HG03342 (cell line): ENCODE measurements around the gene CFL1.
"Not testable (repeated sequence)": the region's sequence is repeated elsewhere in the genome, so short reads cannot be mapped to it uniquely, and the experiment has no call there.

Experiments used
- ATAC-seq: cut with Tn5 transposase; IDR thresholded peaks from one replicate; pipeline ENCODE4 v1.9.1; 2021; ENCODE audit warnings: mild to moderate bottlenecking, moderate library complexity; ENCODE audit not compliant: unreplicated experiment

Gene CFL1

DNA sequence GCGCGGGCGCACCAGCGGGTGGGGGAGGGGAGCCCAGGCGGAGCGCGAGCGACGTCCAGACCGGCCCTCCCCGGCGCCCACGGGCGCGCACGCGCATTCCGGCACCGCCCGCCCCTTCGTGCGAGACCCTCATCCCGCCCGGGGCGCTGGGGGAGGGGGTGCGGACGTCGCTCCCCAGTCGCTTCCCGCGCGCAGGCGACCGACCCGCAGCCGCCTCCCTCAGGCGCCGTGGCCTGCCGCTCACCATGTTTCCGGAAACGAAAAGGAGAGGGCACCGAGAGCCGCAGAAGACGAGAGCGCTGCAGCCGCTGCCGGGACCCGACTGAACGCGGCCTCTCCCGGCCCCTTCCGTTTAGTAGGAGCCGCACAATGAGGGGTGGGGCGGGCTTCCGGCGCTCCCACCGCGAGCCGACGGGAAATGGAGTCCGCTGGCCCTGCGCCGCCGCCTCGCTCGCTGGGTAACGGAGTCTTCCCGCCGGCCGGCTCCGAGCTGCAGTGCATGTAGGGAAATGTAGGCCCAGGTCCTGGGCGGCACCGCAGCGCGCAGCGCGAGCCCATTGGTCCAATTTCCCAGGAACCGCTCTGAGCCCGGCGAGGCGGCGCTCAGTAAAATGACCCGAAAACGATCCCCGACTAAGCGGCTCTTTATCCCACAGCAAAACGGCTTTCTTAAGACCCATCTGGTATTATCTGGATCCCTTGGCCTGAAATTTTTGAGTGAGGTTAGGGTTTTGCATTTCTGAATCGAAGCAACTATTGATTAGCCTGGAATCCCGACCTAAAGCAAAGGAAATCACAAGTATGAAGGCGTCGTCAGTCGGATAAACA lies at the start of gene CFL1:
TSS of gene CFL1 (minus strand) at position 328 of the 828 bp plus-strand sequence. CDS start at position 247, 81 bp downstream.
- peak; percentile 43 for ATAC-seq

DNA sequence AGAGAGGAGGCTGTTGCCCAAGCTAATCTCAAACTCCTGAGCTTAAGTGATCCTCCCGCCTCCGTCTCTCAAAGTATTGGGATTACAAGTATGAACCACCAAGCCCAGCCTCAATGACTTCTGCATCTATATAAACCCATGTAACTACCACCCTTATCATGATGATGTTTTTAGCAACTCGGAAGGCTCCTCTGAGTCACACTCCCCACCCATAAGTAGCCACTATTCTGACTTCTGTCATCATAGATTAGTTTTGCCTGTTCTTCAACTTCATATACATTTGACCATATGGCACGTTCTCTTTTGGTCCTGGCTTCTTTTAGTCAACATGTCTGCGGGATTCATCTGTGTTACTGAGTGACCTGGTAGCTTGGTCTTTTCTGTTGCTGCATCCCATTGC lies 48.6 kb upstream of the CFL1 start:
- no peak for ATAC-seq

DNA sequence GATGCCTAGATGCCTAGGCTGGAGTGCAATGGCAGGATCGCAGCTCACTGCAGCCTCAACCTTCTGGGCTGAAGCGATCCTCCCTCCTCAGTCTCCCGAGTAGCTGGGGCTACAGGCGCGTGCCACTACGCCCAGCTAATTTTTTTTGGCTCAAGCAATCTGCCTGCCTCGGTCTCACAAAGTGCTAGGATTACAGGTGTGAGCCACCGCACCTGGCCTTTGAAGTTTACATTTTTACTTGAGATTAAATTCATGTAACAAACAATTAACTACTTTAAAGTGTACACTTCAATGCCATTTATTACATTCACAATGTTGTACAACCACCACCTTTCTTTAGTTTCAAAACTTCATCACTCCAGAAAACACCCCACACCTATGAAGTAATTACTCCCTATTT lies 45.7 kb upstream of the CFL1 start:
- ATAC-seq: no peak

DNA sequence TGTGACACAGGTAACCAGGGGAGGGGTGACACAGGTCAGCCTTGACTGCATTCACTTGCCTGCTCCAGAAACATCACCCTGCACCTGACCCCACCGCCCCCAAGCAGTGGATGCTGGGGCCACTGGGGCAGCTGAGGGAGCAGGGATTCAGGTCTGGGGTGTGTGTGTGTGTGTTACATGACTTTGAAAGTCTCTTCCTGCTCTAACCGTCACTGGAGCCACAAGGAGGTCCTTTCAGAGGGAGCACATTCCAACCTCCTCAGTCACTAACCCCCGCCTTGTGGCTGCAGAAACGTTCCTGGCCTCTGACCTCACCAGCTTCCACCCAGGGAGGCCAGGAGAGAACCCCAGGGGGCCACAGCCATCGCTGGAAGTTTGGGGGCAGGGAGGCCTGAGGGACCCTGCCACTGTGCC lies 45.1 kb upstream of the CFL1 start:
- no peak for ATAC-seq

DNA sequence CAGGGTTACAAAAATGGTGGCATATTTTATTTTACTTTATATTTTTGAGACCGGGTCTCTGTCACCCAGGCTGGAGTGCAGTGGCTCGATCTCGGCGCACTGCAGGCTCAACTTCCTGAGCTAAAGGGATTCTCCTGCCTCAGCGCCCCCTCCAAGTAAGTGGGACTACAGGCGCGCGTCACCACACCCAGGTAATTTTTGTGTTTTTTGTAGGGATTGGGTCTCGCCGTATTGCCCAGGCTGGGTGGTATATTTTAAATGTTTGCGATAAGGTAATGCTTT lies 42.9 kb upstream of the CFL1 start:
- ATAC-seq: no peak

DNA sequence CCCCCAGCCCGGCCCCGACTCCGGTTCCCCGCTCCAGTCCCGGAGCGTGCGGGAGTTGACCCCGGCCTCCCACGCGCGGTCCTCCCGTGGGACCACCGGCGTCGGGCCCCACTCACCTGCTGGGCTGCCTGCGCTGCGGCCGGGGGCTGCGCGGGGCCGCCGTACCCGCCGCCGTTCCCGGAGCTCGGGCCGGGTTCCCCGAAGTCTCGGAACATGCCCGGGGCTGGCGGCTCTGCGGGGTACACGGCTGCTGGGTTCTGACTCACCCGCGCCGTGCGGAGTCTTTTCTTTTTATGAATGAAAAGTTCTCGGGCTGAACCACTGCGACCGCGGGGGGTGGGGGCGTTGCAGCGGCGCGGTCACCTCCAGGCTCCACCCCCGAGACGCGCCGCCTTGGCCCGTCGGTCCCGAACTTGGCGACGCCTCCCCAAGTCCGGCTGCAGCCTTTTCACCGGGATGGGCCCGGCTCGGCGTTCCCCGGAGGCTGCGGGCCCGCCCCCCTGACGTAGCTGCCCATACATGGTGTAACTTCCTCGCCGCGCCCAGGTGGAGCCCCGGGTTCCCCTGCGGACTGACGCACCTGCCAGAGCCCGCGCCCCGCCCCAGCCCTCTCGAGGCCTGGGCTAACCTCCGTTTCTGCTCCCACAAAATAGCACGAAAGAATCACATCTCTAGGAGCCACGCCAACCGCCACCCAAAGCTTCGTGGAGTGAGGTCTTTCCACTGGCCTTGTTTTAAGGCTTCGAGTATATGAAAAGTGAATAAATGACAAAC lies 42.3 kb upstream of the CFL1 start, which contains the start of gene FOSL1:
TSS of gene FOSL1 (minus strand) at position 264 of the 774 bp plus-strand sequence. CDS start at position 215, 49 bp downstream.
- ATAC-seq: peak; percentile 79

DNA sequence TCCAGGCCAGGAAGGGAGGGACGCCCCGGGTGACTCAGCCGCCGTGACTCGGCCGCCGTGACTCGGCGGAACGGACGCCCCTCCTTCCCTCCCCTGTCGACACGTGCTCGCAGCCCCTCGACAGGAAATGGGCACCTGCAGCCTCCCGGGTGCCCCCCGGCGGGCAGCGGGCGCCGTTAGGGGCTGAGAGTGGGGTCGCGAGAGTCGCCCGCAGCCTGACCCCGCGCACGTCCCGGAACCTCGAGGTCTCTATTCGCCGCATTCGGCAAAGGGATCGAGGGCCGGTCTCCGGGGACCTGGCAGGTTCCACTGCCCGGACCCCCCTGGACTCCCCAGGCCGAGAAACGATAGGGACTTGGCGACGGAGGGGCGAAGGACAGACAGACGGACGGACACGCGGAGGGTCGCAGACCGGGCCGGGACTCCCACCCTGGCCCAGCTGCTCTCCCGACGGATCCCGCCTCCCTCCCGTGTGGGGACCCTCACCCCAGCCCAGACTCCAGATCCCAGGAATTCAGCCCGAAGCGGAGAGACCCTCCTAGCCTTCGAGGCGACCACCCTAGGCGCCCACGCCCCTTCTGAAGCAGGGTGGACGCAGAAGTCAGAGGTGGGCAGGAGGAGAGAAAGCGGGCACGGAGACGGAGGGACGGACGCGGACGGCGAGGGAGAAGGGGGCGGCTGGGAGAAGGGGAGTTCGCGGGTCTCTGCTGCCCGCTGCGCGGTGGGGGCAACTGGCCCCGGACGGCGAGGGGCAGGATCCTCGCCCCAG lies 41.6 kb upstream of the CFL1 start:
- ATAC-seq: peak; percentile 3

DNA sequence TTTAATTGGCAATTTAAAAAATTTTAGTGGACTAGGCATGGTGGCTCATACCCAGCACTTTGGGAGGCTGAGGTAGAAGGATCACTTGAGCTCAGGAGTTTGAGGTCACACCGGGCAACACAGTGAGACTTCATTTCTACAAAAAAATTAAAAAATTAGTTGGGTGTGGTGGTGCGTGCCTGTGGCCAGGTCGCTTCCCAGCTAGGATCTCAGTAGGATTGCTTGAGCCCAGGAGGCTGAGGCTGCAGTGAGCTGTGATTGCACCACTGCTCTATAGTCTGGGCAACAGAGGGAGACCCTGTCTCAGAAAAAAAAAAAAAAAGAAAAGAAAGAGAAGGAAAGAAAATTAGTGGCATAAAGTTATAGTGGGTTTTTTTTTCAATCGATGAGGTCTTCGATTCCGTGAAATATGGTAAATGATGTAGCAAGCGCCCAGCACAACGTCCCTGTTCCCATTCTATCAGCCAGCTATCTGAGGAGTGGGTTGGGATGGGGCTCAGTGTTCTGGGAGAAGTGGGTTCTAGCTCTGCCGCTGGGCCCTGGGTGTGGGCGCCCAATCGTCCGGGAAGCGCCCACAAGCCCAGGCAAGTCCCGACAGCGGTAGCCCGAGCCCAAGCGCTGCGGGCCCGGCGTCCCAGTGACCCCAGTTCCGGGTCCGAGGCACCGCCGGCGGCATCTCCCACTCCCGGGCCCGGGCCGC lies 40.8 kb upstream of the CFL1 start:
- ATAC-seq: no peak

DNA sequence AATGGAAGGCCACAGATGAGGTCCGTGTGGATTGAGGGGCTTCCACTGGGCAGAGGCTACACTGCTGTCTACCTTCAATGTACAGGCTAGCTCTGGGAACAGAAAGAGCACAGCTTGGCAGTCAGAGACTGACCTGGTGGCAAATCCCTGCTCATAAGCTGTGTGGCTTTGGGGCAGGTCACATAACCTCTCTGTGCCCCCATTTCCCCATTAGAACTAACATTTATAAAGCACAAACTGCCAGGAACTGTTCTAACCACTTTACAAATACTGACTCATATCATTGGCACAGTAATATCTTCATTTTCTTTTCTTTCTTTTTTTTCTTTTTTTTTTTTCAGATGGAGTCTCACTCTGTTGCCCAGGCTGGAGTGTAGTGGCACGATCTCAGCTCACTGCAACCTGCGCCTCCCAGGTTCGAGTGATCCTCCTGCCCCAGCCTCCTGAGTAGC lies 39.1 kb upstream of the CFL1 start:
- ATAC-seq: no peak

DNA sequence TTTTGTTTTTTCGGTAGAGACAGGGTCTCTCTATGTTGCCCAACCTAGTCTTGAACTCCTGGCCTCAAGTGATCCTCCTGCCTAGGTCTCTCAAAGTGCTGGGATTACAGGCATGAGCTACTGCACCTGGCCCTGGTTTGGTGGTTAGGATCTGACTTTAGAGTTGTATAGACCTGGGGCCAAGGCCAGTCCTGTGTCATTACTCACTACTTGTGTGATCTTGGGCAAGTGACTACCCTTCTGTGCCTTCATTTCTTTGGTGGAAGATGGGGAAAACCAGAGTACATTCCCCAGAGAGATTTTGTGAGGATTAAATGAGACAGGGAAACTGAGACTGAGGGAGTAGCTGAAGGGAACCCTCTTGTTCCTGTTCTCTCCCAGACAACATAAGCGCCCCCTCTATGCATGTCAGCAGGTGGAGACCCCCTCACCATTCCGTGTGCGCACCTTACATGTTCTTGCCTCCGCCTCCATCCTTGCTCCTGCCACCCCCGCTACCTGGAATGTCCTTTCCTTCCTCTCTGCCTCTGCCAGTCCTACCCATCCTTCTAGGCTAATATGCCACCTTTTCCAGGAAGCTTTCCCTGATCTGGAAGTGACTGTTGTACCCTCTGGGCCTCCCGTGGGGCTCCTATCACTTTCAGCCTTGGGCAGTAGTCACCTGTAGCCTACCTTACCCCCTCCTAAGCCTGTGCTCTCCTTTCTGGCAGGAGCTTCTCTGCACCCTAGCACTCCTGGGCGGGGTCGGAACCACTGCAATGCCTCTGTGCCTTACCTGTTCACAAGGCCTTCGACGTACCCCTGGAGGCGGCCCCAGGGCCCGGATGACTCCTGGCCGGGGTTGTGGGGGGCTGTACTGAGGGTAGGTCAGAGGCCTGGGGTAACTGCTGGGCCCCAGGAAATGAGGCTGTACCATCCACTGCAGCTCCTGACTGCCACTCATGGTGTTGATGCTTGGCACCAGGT lies 38.3 kb upstream of the CFL1 start:
- ATAC-seq: no peak

DNA sequence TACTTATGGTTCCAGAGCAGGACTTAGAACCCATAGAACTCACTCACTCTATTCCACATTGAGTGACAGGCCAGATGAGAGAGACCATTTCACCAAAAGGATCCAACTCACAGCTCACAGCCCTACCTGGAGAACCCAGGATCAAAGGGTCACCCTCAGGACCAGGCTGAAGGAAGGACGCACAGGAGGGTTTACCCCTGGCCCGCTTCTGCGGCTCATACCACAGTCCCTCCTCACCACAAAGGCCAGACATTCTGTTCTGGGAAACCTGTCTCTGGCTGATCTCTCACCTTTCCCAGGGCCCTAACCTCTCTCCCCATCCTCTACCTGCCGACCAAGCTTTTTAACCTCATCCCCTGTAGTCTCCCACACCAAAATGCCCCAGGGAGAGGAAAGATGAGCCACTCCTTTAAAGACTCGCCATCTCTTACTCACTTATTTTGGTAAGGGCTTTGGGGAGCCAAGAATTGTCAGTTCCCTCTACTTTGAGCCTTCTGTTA lies 37.6 kb upstream of the CFL1 start:
- ATAC-seq: no peak

DNA sequence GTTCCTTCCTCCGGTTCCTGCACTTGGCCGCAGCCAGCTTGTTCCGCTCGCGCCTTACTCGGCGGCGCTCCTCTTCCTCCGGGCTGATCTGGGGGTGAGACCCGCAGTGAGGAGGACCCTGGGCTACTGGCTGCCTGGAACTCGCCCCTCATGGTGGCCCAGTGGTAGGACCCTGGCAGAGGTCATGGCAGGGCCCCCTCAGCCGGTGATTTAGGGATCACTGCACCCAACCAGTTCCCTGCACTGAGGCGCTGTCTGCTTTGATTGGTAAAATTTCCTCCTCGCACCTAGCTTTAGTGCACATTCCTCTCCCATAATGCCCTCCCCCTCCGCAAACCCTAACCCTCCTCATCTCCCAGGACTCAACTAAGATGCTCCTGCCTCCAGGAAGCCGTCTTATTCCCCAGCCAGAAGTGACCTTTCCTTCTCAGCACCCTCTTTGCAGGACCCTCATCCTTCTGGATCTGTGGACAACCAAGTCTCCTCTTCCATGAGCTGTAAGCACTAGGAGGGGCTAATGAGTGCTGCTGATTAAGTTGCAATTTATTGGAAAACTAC lies 36.1 kb upstream of the CFL1 start:
- ATAC-seq: no peak

DNA sequence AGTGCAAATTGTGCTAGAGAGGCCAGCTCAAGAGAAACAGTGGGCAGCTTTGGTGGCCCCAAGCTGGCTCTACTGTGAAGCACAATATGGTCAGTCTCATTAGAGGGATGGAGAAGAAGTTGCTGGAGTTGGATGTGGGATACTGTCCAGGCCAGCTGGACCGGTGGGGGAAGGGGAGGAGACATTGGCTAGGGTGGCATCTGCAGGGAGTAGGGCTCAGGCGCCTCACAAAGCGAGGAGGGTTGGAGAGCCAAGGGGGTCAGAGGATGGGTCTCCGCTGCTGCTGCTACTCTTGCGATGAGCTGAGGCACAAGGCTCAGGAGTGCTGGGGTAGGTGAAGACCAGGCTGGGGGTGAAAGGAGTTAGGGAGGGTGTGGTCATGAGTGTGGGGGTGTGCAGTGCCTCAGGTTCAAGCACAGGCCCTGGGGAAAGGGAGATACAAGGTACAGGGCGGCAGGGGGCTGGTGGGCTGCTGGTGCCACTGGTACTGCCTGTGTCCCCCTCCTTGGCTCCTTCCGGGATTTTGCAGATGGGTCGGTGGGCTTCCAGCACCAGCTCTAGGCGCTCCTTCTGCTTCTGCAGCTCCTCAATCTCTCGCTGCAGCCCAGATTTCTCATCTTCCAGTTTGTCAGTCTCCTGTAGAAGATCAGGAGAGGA lies 34.8 kb upstream of the CFL1 start:
- no peak for ATAC-seq

DNA sequence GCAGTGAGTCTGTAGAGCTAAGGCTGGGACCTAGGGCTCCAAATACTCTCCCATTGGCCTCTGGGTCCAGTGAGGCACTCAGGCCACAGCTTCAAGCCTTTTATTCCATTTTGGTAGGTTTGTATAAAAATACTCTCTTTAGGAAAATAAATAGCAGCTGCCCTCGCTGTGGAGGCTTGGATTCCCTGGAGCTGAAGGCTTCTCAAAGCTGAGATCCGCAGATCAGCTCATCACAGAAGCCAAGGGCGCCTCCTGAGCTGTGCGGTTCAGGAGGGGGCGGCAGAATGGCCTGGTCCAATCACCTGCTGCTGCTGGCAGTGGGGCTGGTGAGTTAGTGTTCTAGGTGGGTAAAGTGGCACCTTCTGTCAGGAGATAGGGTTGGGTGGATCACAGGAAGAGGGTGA lies 34.2 kb upstream of the CFL1 start:
- ATAC-seq: not testable (repeated sequence)

DNA sequence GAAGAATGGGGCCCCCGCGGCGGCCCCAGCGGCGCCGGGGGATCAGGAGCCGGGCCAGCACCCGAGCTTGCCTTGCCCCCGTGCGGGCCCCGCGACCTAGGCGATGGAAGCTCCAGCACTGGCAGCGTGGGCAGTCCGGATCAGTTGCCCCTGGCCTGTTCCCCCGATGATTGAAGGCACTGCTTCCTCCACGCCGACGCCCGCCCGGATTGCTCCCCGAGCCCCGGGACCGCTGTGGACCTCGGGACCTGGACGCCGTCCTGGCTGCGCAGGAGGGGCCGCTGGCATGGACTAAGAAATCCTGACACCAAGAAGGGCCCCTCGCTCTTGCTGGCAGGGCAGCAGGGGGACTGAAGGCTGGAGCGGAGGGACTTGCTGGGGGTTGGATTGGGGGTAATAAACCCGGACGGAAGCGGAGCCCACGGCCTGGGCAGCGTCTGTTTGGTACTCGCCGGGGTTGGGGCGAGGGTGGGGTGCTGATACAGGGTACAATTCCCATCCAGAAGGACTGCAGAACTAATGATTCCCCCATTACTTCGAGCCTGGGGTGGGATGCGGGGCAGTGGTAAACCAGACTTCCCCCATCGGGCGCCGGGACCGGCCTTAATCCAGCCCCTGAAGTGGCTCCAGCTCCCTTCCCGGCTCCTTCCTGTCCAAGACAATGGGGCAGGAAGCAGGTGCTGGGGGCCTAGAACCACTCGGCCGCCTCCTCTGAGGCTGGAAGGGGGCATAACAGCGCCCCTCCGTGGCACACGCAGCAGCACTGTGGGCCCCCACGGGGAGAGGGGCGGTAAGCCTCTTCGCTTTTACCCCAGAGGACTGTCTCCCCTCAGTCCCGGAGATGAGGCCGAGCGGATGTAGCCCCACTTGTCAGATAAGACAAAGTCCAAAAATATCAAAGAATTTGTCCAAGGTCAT lies 33.5 kb upstream of the CFL1 start:
- no peak for ATAC-seq

DNA sequence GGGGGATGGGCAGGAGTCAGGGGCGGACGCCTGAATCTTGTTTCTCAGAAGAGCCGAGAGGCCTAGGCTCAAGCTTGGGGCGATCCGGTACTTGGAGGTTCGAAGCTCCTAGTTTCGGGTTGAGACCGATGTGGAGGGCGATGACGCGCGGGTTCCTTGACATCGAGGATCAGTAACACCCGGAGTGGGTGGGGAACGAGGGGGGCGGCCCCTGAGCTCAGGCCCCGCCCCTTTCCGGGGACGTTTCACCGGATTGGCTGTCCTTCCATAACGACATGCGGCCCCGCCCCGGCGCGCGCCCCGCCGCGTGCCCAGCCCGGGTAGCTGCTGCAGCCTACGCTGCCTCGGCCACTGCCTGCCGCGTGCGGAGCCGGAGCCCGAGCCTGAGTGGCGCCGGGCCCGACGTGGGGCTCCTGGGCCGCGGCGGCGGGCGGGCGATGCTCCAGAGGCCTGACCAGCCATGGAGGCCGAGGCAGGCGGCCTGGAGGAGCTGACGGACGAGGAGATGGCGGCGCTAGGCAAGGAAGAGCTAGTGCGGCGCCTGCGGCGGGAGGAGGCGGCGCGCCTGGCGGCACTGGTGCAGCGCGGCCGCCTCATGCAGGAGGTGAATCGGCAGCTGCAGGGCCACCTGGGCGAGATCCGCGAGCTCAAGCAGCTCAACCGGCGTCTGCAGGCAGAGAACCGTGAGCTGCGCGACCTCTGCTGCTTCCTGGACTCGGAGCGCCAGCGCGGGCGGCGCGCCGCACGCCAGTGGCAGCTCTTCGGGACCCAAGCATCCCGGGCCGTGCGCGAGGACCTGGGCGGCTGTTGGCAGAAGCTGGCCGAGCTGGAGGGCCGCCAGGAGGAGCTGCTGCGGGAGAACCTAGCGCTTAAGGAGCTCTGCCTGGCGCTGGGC lies 32.6 kb upstream of the CFL1 start, which contains the start of gene CCDC85B:
TSS of gene CCDC85B (plus strand) at position 350 of the 895 bp plus-strand sequence. CDS start at position 461, 111 bp downstream.
- peak; percentile 54 for ATAC-seq
